ENCODE measurements around the gene ZNF296.

ZNF296 gene

DNA sequence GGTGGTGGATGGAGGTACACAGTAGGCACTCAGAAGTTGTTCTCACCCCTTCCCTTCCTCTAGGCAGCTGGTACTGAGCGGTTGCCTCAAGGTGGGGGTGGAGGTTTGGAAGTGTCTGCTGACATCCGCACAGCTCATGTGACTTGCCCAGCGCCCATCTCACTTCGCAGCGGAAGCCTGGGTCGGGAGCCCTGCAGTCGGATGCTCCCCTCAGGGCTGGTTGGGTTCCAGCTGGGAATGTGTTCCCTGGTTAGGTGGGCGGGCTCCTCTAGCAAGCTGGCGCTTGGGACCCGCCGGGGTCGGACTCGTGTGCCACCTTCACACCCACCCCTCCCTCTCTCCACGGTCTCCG lies 26.9 kb upstream of the ZNF296 start:
- DNase-seq: peak; percentile 20 to 33

DNA sequence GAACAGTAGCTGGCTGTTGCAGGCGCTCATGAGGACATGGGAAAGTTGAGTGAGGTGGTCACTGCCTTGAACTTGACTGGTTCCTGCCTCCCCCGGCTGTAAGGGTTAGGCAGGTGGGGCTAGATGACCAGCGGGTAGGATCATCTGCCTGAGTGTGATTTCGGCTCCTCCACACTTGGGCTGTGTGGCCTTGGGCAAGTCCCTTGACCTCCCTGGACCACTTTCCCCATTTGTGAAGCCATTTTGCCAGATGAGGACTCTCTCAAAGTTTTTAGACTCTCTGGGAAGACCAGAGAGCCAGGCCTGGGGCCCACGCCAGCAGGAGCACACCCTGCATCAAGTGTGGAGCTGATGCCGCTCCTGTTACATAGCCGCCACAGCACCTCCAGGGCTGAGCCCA lies 26.2 kb upstream of the ZNF296 start:
- DNase-seq: no peak

DNA sequence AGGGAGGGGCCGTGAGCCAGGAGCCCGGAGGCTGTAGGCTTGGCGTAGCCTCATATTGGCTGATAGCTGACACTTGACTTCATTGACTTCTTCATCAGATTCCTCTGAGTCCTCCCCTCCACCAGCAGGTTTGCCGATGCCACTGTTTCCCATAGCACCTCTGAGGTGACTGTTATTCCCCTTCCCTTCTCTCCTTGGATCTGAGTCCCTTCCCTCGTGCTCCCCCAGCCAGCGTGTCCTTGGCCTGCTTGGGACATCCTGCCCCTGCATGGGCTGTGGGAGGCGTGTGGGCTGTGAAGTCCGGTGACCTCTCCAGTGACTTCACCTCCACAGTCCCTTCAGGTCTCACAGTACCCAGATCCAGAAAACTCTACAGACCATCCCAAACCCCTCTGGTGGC lies 25.5 kb upstream of the ZNF296 start:
- DNase-seq: no peak

DNA sequence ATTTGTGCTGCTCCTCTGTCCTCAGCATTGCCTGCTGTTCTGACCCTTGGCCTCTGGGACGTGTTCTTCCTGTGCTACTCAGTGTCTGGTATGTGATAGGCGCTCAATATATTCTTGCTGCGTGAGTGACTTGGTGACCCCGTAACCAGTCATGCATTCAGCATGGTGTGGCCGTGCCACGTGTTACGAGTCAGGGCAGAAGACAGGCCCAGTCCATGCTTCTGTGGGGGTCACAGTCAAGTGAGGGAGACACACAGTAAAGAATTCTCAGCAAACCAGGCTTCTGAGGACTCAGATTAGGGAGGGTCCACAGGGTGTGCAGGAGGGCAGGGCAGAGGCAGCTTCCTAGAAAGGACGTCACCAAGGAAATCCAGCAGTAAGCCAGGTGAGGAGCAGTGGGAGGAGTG lies 24.6 kb upstream of the ZNF296 start:
- DNase-seq: no peak

GRCh38 chr19:45100201-45100600 lies 23.9 kb upstream of the ZNF296 start:
- DNase-seq: no peak

GRCh38 chr19:45099467-45100191 lies 23.4 kb upstream of the ZNF296 start:
- no peak for DNase-seq

- no peak for DNase-seq
These were observed 22.5 kb upstream of the ZNF296 start for GRCh38 chr19:45098521-45099466.

DNA sequence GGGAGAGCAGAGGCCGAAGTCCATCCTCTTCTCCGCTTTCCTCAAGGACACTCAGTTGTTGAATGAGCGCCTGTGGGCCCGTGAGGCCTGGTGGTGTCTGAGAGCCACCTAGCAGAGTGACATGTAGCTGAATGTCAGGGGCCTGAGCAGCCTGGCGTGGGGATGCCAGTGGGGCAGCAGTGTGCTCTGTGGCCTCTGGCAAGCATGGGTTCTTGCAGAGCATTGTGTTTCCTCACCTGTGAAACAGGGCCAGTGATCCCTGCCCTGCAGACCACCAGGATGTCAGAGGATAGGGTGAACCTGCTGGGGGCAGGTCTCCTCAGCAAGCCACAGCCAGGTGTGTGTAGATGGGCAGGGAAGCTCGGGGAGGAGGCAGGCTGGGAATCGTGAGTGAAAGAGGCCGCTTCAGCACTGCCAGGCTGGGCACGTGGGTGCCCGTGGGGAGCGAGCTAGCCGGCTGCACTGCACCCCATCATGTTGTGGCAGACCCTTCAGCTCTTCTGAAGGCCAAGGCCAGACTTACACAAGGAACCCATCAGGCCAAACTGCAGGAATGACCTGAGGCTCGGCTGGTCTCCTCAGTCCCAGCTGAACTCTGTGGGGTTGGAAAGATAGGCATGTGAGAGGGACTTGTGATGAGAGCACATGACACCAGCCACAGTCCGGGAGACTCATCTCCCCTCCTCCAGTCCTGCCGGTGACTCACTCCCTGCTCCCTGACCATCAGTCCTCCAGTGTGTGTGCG lies 21.7 kb upstream of the ZNF296 start:
- no peak for DNase-seq

DNA sequence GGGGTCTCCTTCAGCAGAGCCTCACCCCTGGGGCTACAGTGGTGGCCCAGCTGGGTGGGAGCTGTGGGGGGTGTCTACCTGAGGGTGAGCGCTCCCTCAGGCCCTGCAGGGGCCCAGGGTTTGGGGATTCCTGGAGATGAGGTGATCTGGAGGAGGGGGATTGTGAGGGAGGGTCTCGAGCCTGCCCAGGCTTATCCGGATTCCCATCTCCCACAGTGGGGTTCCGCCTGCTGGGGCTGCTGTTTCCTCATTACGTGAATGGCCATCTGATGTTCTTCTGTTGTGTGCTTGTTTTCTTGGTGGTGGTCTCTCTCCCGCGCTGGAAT lies 21.1 kb upstream of the ZNF296 start:
- no peak for DNase-seq

- DNase-seq: no peak
These were observed 20.4 kb upstream of the ZNF296 start for GRCh38 chr19:45096700-45097099.

GRCh38 chr19:45095496-45096413 lies 19.5 kb upstream of the ZNF296 start:
- DNase-seq: no peak

DNA sequence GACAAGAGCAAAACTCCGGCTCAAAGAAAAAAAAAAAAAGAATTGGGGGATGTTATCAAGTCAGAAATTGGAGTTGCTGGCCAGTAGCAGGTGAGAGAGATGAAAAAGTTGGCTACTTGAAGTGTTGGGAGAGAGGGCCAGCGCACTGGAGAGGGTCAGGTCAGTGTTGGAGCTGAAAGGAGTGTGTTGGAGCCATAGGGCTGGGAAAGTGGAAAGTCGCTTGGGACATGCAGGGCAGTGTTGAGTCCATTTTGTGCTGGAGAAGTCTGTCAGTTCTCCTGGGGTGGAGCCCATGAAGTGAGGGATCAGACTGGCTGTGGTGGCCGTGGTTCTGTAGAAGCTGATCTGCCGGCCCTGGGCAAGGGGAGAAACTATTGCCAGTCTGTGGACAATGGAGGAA lies 18.4 kb upstream of the ZNF296 start:
- DNase-seq: no peak

DNA sequence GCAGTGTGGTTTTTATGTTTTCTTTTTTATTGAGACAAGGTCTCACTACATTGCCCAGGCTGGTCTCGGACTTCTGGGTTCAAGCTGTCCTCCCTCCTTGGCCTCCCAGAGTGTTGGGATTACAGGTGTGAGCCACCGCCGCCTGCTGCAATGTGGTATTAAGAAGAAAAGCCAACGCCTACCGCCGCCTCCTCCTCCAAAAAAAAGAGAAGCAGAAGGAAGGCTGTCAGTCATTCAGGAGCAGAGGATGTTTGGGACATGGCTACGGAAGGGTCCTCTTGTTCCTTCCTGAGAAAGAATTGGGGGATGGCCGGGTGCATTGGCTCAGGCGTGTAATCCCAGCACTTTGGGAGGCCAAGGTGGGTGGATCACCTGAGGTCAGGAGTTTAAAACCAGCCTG lies 17.9 kb upstream of the ZNF296 start:
- DNase-seq: no peak

DNA sequence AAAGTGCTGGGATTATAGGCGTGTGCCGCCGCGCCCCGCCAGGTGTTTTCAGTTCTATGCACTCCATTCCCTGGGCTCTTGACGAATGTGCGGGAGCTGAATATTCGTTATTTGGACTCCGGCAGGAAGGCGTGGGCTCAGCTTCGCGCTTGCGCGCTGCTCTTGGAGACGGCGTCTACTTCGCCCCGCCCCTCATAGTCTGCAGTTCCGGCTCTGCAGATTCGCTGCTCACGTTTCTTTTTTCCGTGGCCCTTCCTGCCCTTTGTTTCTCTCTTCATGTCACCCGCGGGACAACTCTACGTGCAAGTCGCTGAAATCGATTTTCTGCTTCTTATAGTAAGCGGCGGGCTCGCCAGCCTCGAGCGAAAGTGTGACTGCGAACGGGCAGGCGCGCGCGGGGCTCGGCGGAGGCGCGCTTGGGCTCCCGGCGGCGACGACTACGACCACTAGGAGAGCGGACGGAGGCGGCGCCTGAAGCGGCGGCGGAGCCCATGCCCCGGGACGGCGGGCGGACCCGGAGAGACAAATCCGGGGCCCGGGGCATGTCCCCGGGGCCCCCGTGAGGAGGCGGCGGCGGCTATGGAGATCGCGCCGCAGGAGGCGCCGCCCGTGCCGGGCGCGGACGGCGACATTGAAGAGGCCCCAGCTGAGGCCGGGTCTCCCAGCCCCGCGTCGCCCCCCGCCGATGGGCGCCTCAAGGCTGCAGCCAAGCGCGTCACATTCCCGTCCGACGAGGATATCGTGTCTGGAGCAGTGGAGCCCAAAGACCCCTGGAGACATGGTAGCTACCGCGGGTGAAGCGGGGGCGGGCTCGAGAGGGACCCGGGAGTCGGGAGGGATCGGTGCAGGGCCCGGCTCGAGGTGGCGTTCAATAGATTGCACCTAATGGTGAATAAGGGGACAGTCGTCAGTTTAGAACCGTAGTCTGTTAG lies 16.7 kb upstream of the ZNF296 start, which contains the start of gene PPP1R37:
Gene PPP1R37, plus strand, starts transcription at position 433 of the 932 bp plus-strand sequence. Its CDS starts 147 bp downstream, at position 580.
- peak; percentile 87 to 88 for DNase-seq

- DNase-seq: peak; percentile 91 to 94
These were observed 15.0 kb upstream of the ZNF296 start for GRCh38 chr19:45091031-45091923.

- DNase-seq: no peak
These were observed 14.3 kb upstream of the ZNF296 start for GRCh38 chr19:45090606-45091005.

- DNase-seq: no peak
These were observed 13.8 kb upstream of the ZNF296 start for GRCh38 chr19:45090034-45090433.

DNA sequence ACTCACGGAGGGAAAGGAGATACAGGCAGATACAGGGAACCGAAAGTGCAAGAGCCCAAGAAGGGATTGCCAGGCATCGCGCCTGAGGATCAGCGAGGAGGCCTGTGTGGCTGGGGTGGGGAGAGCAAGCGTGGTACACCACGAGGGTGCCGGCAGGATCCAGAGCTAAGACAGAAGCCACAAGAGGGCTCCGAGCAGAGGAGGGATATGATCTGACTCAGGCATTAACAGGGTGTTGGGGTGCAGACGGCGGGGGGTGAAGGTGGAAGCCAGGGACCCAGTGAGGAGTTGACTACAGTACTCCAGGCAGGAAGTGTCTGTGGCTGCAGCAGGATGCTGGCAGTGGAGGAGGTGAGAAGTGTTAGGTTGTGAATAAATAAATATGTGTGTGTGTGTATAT lies 11.3 kb upstream of the ZNF296 start:
- DNase-seq: peak; percentile 22 to 32

DNA sequence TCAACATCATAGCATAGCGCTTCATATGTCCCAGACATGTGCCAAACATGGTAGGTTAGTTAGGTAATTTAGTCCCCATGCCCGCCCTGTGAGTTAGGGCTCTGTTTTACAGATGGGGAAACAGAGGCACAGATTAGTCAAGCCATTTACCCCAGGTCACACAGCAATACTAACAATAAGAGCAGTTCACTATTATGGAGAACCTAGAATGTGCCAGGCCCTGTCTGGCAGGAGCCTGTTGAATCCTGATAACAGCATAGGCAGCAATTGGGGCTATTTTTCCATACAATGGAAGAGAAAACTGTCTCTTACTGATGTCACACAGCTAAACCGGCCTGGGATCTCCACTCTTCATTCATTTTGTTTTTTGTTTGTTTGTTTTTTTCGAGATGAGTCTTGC lies 10.2 kb upstream of the ZNF296 start:
- no peak for DNase-seq

DNA sequence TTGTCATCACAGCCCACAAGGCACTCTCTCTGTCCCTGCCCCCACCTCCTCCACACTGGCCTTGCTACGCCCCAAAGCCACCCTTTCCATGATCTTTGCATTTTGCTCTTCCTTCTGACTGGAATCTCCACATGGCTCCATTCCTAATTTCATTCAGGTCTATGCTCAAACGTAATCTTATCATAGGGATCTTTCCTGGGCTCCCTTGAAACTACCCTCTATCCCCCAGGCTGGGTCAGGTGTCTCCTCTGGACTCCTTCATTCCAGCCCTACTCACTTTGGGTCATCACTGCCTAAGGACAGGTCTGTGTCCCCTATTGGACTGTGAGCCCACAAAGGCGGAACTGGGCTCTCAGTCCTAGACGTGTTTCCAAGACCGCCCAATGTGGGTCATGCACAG lies 5.9 kb upstream of the ZNF296 start:
- DNase-seq: no peak
